ACC112 (cell line): ENCODE data around the gene L1CAM.

Experiments
- H2AFZ ChIP-seq: fragments of 200-600 bp; sonication (generic); one replicate; pipeline ENCODE4 v1.6.0; 2017; ENCODE audit warnings: antibody characterized with exemption, low read length; ENCODE audit not compliant: unreplicated experiment
- H3K27ac ChIP-seq: fragments of 200-600 bp; sonication (generic); 2 replicates; pipeline ENCODE4 v1.5.1; 2014; ENCODE audit warnings: low read depth, mild to moderate bottlenecking, antibody characterized with exemption, low read length, moderate library complexity
- H3K27me3 ChIP-seq: fragments of 200-600 bp; sonication (generic); 2 replicates; pipeline ENCODE4 v1.6.1; 2014; ENCODE audit warnings: mild to moderate bottlenecking, antibody characterized with exemption, low read length, moderate library complexity, mixed read lengths; ENCODE audit not compliant: insufficient read depth
- H3K36me3 ChIP-seq: fragments of 200-600 bp; sonication (generic); 2 replicates; pipeline ENCODE4 v1.6.1; 2016; ENCODE audit warnings: mild to moderate bottlenecking, antibody characterized with exemption, low read length, moderate library complexity, mixed read lengths; ENCODE audit not compliant: insufficient read depth
- H3K4me1 ChIP-seq: fragments of 200-600 bp; sonication (generic); one replicate; pipeline ENCODE4 v1.6.1; 2016; ENCODE audit warnings: low read length, mixed read lengths; ENCODE audit not compliant: insufficient read depth, unreplicated experiment, control insufficient read depth
- H3K4me3 ChIP-seq: fragments of 200-600 bp; sonication (generic); 2 replicates; pipeline ENCODE4 v1.5.1; 2014; ENCODE audit warnings: mild to moderate bottlenecking, low read depth, low read length
- H3K79me2 ChIP-seq: fragments of 200-600 bp; sonication (generic); one replicate; pipeline ENCODE4 v1.6.0; 2016; ENCODE audit warnings: low read length; ENCODE audit not compliant: control insufficient read depth, unreplicated experiment, insufficient read depth

L1CAM gene

GRCh38 chrX:153910446-153910845 lies 24.5 kb upstream of the L1CAM start:
- Histone ChIP-seq H3K79me2 (no peaks in the 10 kb centered on the region), H3K4me3 (no peak overlapping the region), H3K36me3 (no peaks in the 10 kb centered on the region), H2AFZ (no peak overlapping the region), H3K27ac (no peak overlapping the region), H3K27me3 (no peaks in the 10 kb centered on the region), H3K4me1 (no peaks in the 10 kb centered on the region)

GRCh38 chrX:153909980-153910360 lies 24.0 kb upstream of the L1CAM start:
- Histone ChIP-seq H3K79me2 (no peaks in the 10 kb centered on the region), H3K4me1 (no peaks in the 10 kb centered on the region), H3K36me3 (no peaks in the 10 kb centered on the region), H2AFZ (no peak overlapping the region), H3K27ac (no peak overlapping the region), H3K4me3 (no peak overlapping the region), H3K27me3 (no peaks in the 10 kb centered on the region)

GRCh38 chrX:153909024-153909979 lies 23.3 kb upstream of the L1CAM start:
- H3K27me3 ChIP-seq, result no peaks in the 10 kb centered on the region
- H3K27ac ChIP-seq, result no peak overlapping the region
- no peaks in the 10 kb centered on the region for H3K79me2 ChIP-seq
- H3K4me3 ChIP-seq, result no peak overlapping the region
- H3K36me3 ChIP-seq, result no peaks in the 10 kb centered on the region
- H2AFZ ChIP-seq, result no peak overlapping the region
- H3K4me1 ChIP-seq, result no peaks in the 10 kb centered on the region

- Histone ChIP-seq H3K27me3 (no peaks in the 10 kb centered on the region), H3K4me1 (no peaks in the 10 kb centered on the region), H3K79me2 (no peaks in the 10 kb centered on the region), H3K27ac (no peak overlapping the region), H3K36me3 (no peaks in the 10 kb centered on the region), H3K4me3 (no peak overlapping the region), H2AFZ (no peak overlapping the region)
These were observed 22.4 kb upstream of the L1CAM start for GRCh38 chrX:153908219-153908860.

- H3K27ac ChIP-seq, result no peak overlapping the region
- H3K4me1 ChIP-seq, result peaks cover 2% of the 10 kb centered on the region
- no peak overlapping the region for H3K4me3 ChIP-seq
- no peak overlapping the region for H2AFZ ChIP-seq
- H3K79me2 ChIP-seq, result no peaks in the 10 kb centered on the region
- H3K36me3 ChIP-seq, result no peaks in the 10 kb centered on the region
- H3K27me3 ChIP-seq, result no peaks in the 10 kb centered on the region
These were observed 21.5 kb upstream of the L1CAM start for GRCh38 chrX:153907456-153907855.

- Histone ChIP-seq H3K4me1 (peaks cover 13% of the 10 kb centered on the region), H2AFZ (no peak overlapping the region), H3K79me2 (no peaks in the 10 kb centered on the region), H3K27ac (no peak overlapping the region), H3K4me3 (no peak overlapping the region), H3K27me3 (no peaks in the 10 kb centered on the region), H3K36me3 (no peaks in the 10 kb centered on the region)
These were observed 20.3 kb upstream of the L1CAM start for GRCh38 chrX:153906126-153906917.

GRCh38 chrX:153905481-153906095 lies 19.6 kb upstream of the L1CAM start:
- H3K4me1 ChIP-seq, result peaks cover 16% of the 10 kb centered on the region
- H3K4me3 ChIP-seq, result no peak overlapping the region
- H2AFZ ChIP-seq, result no peak overlapping the region
- no peak overlapping the region for H3K27ac ChIP-seq
- no peaks in the 10 kb centered on the region for H3K36me3 ChIP-seq
- no peaks in the 10 kb centered on the region for H3K79me2 ChIP-seq
- no peaks in the 10 kb centered on the region for H3K27me3 ChIP-seq

GRCh38 chrX:153903991-153904957 lies 18.3 kb upstream of the L1CAM start, which contains the start of gene AVPR2:
Gene AVPR2, plus strand, starts transcription at chrX:153904673. Its CDS starts 473 bp downstream, at chrX:153905146.
- H3K4me3 ChIP-seq, result no peak within 1 kb of the TSS

GRCh38 chrX:153903238-153903980 lies 17.4 kb upstream of the L1CAM start:
- H3K27ac ChIP-seq, result no peak overlapping the region
- peaks cover 16% of the 10 kb centered on the region for H3K4me1 ChIP-seq
- peaks cover 3% of the 10 kb centered on the region; the same call in 1 of the 2 replicates for H3K27me3 ChIP-seq
- H3K4me3 ChIP-seq, result no peak overlapping the region
- no peaks in the 10 kb centered on the region for H3K36me3 ChIP-seq
- H3K79me2 ChIP-seq, result no peaks in the 10 kb centered on the region
- no peak overlapping the region for H2AFZ ChIP-seq

More at GRCh38 chrX:153903991-153904957, 18.3 kb upstream of the L1CAM start, which contains the start of gene AVPR2:
- no peak within 1 kb of the TSS for H3K27ac ChIP-seq
- H3K79me2 ChIP-seq, result no peaks in the 10 kb centered on the region
- no peaks in the 10 kb centered on the region for H3K27me3 ChIP-seq
- no peak within 1 kb of the TSS for H2AFZ ChIP-seq
- H3K36me3 ChIP-seq, result no peaks in the 10 kb centered on the region
- peaks cover 16% of the 10 kb centered on the region for H3K4me1 ChIP-seq
